LNCaP clone FGC (cell line): Measurements from ENCODE around the gene ANKS1A.

ENCODE experiments used
- DNase-seq: peaks from one replicate; pipeline ENCODE4 v3.0.0-alpha.2; 2011; ENCODE audit warnings: low read depth
- H3K4me3 ChIP-seq: 2 replicates; pipeline ENCODE4 v1.5.1; 2011; ENCODE audit warnings: mild to moderate bottlenecking, low read depth, low read length, control low read depth
- TF ChIP-seq, protein P1 (sequence below): IDR thresholded peaks from 2 replicates; pipeline ENCODE4 v1.5.1; 2012; ENCODE audit warnings: mild to moderate bottlenecking; ENCODE audit not compliant: control insufficient read depth, insufficient read depth; ENCODE audit errors: extremely low read depth

Gene ANKS1A

DNA sequence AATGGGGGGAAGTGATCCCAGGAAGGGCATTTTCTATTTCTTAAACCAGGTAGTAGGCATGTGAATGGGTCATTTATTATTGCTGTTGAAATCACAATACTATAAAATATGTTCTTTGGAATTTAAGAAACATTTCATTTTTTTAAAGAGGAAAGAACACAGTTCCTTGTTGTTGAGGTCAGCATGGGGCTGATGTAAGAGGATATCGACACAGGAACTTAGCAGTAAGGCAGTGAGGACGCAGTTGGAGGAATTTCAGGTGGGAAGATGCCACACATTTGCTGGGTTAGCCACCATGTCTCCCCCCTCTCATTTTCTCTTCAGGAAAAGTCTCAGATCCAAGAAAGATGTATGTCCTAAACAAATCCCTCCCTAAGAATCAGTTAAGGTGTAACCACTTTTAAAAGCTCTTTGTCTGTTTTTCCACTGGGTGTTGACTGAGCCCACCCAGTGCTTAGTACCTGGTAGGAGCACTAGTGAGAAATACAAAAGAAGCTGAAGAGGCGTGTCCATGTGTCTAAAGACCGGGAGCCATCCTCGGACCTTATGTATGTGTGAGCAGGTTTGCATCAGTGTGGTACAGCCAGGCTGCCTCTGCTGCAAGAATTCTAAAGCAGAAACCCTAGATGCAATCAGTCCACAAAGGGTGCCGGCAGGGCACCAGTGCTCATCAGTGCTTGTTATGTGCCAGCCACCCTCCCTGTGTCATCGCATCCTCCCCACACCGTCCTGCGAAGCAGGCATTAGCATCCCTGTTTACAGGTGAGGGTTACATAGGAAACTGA is 153.2 kb downstream of the ANKS1A start:
- TF ChIP-seq, protein P1, sequence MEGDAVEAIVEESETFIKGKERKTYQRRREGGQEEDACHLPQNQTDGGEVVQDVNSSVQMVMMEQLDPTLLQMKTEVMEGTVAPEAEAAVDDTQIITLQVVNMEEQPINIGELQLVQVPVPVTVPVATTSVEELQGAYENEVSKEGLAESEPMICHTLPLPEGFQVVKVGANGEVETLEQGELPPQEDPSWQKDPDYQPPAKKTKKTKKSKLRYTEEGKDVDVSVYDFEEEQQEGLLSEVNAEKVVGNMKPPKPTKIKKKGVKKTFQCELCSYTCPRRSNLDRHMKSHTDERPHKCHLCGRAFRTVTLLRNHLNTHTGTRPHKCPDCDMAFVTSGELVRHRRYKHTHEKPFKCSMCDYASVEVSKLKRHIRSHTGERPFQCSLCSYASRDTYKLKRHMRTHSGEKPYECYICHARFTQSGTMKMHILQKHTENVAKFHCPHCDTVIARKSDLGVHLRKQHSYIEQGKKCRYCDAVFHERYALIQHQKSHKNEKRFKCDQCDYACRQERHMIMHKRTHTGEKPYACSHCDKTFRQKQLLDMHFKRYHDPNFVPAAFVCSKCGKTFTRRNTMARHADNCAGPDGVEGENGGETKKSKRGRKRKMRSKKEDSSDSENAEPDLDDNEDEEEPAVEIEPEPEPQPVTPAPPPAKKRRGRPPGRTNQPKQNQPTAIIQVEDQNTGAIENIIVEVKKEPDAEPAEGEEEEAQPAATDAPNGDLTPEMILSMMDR, result no peak
- H3K4me3 ChIP-seq, result no peak overlapping the region
- DNase-seq, result no peak

DNA sequence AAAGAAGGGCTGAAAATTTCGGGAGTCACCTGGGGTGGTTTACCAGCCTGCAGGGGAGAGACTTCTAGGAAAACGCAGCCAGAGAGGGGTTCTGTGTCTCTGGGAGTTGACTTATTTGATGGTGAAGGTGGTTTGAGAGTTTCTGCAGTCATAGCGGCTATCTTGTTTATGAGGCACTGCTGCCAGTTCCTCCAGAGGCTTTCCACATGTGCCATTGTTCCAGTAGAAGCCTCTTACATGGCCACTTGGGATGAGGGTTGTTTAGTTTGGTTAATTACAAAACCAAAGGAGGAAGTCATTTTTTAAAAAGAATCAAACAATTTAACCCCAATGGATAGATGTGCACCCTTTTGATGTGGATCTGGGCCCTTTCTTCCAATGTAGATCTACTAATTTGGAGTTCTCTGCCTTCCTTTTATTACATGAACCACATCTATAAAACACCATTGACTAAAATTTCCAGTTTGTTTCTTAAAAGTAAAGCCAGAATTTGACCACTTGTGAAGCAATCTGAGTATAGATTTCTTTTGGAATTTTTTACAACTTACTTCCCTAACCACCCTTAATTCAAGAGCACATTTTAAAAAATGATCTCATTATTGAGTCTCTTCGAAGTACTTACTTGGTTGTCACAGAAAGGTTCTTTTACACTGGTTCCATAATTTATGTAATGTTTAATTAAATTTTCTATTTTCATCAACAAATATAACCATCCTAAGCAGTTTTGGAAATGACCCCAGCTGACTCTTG is 154.5 kb downstream of the ANKS1A start:
- no peak overlapping the region for H3K4me3 ChIP-seq
- no peak for DNase-seq
- TF ChIP-seq, protein P1, result no peak

DNA sequence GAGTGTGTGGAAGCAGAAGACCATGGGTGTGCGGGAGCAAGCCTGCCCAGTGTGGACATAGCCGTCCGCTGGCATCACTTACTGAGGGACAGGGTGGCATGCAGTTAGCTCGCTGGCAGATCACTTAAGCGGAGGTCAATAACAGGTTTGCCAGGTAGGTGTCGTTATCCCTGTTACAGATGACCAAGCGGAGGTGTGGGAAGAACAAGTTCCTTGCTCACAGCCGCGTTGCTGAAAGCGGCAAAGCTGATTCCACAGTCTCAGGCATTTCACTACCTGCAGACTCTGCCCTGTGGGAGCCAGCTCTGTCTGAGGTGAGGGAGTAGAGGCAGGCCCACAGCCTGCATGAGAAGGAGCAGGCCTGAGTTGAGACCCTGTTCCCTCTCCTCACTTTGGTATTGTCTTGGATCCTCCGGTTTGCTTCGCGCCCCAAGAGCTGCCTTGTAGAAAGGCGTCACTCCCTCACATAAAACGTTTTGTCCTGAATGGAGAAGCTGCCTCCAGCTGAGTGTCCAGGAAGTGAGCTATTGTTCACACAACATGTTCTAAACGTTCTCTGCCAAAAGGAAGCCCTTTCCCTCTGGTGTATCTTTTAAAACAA is 155.2 kb downstream of the ANKS1A start:
- H3K4me3 ChIP-seq, result no peak overlapping the region
- peak; percentile 88 for DNase-seq
- TF ChIP-seq, protein P1, result peak; percentile 45

DNA sequence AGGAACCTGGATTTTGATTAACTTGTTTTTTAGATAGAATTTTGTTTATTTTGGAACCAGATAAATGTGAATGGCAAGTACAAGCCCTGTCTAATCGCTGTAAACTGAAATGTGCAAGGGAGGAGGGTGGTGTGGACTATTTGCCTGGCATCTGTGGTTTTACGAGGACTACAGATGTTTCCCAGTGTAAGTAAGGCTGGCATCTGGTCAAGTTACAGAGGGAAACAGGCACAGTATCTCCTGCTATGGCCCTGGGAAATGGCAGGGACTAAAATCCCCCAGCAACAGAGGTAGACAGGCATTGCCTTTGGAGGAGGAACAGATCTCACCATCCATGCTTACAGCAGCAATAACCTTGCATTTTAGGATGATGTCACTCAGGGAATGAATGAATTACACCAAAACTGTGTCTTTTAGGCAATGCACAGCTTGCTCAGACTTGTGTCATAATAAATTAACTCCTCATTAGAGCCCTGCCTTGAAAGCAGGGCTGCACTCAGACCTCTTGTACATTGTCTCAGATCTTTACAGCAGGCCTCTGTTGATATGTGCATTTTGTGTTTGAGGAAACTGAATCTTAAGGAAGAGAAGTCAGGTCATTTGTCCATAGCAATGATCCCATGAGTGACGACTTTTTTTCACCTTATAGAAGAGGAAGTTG is 155.8 kb downstream of the ANKS1A start:
- TF ChIP-seq, protein P1, result no peak

DNA sequence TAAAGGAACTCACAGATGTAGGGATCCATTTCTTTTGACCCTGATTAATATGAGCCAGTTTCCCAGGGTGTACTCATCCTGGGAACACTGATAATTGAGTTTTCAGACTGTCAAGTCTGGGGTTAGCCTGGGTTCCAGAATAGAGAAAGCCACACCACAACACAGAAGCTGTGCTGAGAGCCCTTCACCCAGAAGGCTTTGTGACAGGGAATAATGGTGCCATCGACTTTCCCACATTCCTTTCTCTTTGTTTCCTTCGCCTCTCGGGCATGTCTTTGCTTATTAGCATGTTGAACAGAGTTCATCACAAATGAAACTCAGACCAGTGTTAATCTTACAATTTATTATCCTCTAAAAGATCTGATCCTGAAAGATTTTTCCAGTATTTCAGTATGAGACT is 157.0 kb downstream of the ANKS1A start:
- H3K4me3 ChIP-seq, result no peak overlapping the region
- no peak for DNase-seq
- TF ChIP-seq, protein P1, result no peak

More for the DNA sequence above, 155.8 kb downstream of the ANKS1A start:
- H3K4me3 ChIP-seq, result no peak overlapping the region
- peak; percentile 81 for DNase-seq

DNA sequence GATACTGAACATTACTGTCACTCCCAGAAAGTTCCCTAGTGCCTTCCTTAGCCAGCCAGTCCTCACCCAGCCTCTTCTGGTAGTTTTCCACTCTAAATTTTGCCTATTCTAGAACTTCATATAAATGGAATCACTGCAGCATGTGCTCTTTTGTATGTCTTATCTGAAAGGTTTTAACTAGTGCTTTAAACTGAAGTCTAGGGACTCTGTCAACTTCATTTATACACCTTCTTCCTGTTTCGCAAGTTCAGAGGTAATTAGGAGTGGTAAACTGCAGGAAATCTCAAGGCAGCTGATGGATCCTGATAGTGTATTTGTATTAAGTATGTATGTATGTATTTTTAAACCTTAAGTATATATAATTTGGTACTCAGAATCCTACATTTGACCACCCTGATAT is 157.8 kb downstream of the ANKS1A start:
- TF ChIP-seq, protein P1, result no peak
- H3K4me3 ChIP-seq, result no peak overlapping the region
- DNase-seq, result no peak
